Iris pigment epithelial cell (primary cell): ENCODE measurements around the gene TGM4.
A peak's percentile ranks its signal among the peaks of the same experiment; 100 is the strongest.

Experiments used
- DNase-seq: peaks from one replicate; pipeline ENCODE4 v3.0.0-alpha.2; 2011; ENCODE audit warnings: low read depth

TGM4 gene

GRCh38 chr3:44954962-44955361 is 80.6 kb downstream of the TGM4 start:
- peak; percentile 76 for DNase-seq

- DNase-seq, result no peak
Measured at GRCh38 chr3:44955917-44956316, 81.5 kb downstream of the TGM4 start.

GRCh38 chr3:44957986-44958385 is 83.6 kb downstream of the TGM4 start:
- no peak for DNase-seq

- no peak for DNase-seq
Measured at GRCh38 chr3:44958386-44958785, 84.0 kb downstream of the TGM4 start.

GRCh38 chr3:44960387-44961026 is 86.1 kb downstream of the TGM4 start:
- DNase-seq, result peak; percentile 42

GRCh38 chr3:44961888-44962287 is 87.5 kb downstream of the TGM4 start:
- DNase-seq, result no peak

GRCh38 chr3:44962621-44963393 is 88.4 kb downstream of the TGM4 start:
- no peak for DNase-seq

GRCh38 chr3:44963571-44964325 is 89.3 kb downstream of the TGM4 start:
- no peak for DNase-seq
